Measurements from ENCODE around the gene CRYGN. TPM values are rescaled to one million over a fixed set of nuclear protein-coding genes. Genes with fewer than 3 reads are reported as not detected.
A peak's percentile ranks its signal among the peaks of the same experiment; 100 is the strongest.

The CRYGN gene
- total RNA-seq, 2 donors from 2014 or later = not detected

GRCh38 chr7:151484971-151485707 is 45.2 kb upstream of the CRYGN start:
- intact Hi-C loops (cut with DNase I) = no loop called here
- no peaks in the 10 kb centered on the region for H3K4me1 ChIP-seq

DNA sequence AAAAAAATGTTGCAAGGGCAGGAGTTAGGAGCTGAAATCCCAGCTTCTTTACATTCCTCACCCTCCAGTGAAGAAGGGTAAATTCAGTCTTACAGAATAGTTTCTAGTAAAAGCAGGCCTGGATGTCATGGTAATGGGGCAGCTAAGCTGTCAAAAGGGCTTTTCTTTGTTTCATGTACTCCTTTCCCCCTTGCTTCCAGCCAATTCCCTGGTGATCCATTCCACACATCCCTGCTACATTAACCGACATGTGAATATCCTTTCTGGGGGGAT is 43.7 kb upstream of the CRYGN start:
- no peaks in the 10 kb centered on the region for H3K36me3 ChIP-seq
- H3K9ac ChIP-seq (ENCODE audit: low read depth in 2 of 2, low read length in 2 of 2) = no peak overlapping the region

More at GRCh38 chr7:151484971-151485707, 45.2 kb upstream of the CRYGN start:
- Histone ChIP-seq H3K4me3 (no peak overlapping the region), H3K27me3 (no peaks in the 10 kb centered on the region), H3K9ac (ENCODE audit: low read depth in 2 of 2, low read length in 2 of 2) (no peak overlapping the region), H3K36me3 (no peaks in the 10 kb centered on the region), H3K27ac (peak overlapping the region; percentile 19), H3K9me3 (no peaks in the 10 kb centered on the region)
- DNase-seq = no peak
- TF ChIP-seq CTCF (IDR thresholded peaks at IDR 0.05) = no peak

GRCh38 chr7:151482883-151483710 is 43.2 kb upstream of the CRYGN start:
- Histone ChIP-seq H3K4me3 (no peak overlapping the region), H3K9me3 (no peaks in the 10 kb centered on the region), H3K9ac (ENCODE audit: low read depth in 2 of 2, low read length in 2 of 2) (no peak overlapping the region), H3K4me1 (no peaks in the 10 kb centered on the region), H3K27ac (no peak overlapping the region), H3K36me3 (no peaks in the 10 kb centered on the region), H3K27me3 (no peaks in the 10 kb centered on the region)
- no peak for TF ChIP-seq CTCF (IDR thresholded peaks at IDR 0.05)
- DNase-seq = no peak
- intact Hi-C loops (cut with DNase I) = no loop called here

More for the DNA sequence above, 43.7 kb upstream of the CRYGN start:
- H3K9me3 ChIP-seq = no peaks in the 10 kb centered on the region
- TF ChIP-seq CTCF (IDR thresholded peaks at IDR 0.05) = no peak
- H3K4me3 ChIP-seq = no peak overlapping the region
- no peaks in the 10 kb centered on the region for H3K27me3 ChIP-seq
- H3K4me1 ChIP-seq = no peaks in the 10 kb centered on the region
- intact Hi-C loops (cut with DNase I) = no loop called here
- no peak for DNase-seq
- H3K27ac ChIP-seq = no peak overlapping the region

- H3K36me3 ChIP-seq = no peaks in the 10 kb centered on the region
- H3K9ac ChIP-seq (ENCODE audit: low read depth in 2 of 2, low read length in 2 of 2) = no peak overlapping the region
- H3K27ac ChIP-seq = no peak overlapping the region
- DNase-seq = no peak
- no peak overlapping the region for H3K4me3 ChIP-seq
- TF ChIP-seq CTCF (IDR thresholded peaks at IDR 0.05) = no peak
- H3K27me3 ChIP-seq = no peaks in the 10 kb centered on the region
- intact Hi-C loops (cut with DNase I) = no loop called here
- no peaks in the 10 kb centered on the region for H3K9me3 ChIP-seq
- H3K4me1 ChIP-seq = no peaks in the 10 kb centered on the region
Observed at GRCh38 chr7:151481650-151482505, 41.9 kb upstream of the CRYGN start.

DNA sequence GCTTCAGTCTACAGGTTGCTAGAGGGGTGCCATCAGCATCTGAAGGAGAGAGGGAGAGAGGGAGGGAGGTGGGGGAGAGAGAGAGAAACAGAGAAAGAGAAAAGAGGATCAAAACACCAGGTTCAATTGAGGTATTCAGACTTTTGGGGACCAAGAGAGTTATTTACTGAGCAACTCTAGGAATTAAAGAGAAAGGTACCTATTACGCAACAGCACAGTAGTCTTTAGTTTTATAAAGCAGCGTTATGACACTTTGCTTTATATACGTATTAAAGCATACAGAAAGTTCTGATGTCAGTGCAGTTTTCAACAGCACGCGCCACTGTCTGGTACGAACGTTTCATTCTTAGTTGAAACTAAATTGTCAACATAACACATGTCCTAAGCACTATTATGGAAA is 37.9 kb upstream of the CRYGN start:
- no peak for DNase-seq
- intact Hi-C loops (cut with DNase I) = no loop called here
- H3K27ac ChIP-seq = no peak overlapping the region

More for the DNA sequence above, 37.9 kb upstream of the CRYGN start:
- no peaks in the 10 kb centered on the region for H3K36me3 ChIP-seq
- no peak overlapping the region for H3K4me3 ChIP-seq
- no peaks in the 10 kb centered on the region for H3K9me3 ChIP-seq
- no peak overlapping the region for H3K9ac ChIP-seq (ENCODE audit: low read depth in 2 of 2, low read length in 2 of 2)
- no peak for TF ChIP-seq CTCF (IDR thresholded peaks at IDR 0.05)
- no peaks in the 10 kb centered on the region for H3K27me3 ChIP-seq
- H3K4me1 ChIP-seq = no peaks in the 10 kb centered on the region
